ENCODE results near the gene CDH22. TPM values are rescaled to one million over a fixed set of nuclear protein-coding genes. Genes with fewer than 3 reads are reported as not detected.

The CDH22 gene
- total and polyA plus RNA-seq, 12 donors: 0.04 to 11.0 (median 0.64) TPM

GRCh38 chr20:46306743-46307138 is 1.6 kb downstream of the CDH22 start:
- 19 to 26% methylated on average over 10 of the region's 10 CpGs for WGBS, 2 donors
- Histone ChIP-seq H3K9me3 (no peaks in the 10 kb centered on the region), H3K4me1 (peaks cover 3 to 16% (median 10%) of the 10 kb centered on the region in 9 donors), H3K27ac (no peak overlapping the region), H3K4me3 (no peak overlapping the region), H3K27me3 (peaks cover 28 to 98% (median 89%) of the 10 kb centered on the region in 7 donors), H3K36me3 (no peaks in the 10 kb centered on the region)
- DNase-seq (no peak), ATAC-seq (no peak)
- TF ChIP-seq CTCF (IDR thresholded peaks at IDR 0.05): no peak
- intact Hi-C loops (cut with DNase I): loop anchor here in 2 of 10 donors (5.0 kb wide), 1 partner anchor 174 kb away; no protein-coding TSS in a partner anchor

GRCh38 chr20:46305973-46306360 is 2.3 kb downstream of the CDH22 start:
- peak overlapping the region in 2 of 10 donors; percentile 65 to 75 for H3K27ac ChIP-seq

GRCh38 chr20:46305331-46305972 is 2.8 kb downstream of the CDH22 start:
- Histone ChIP-seq H3K27ac (peak overlapping the region in 2 of 10 donors; percentile 65 to 75), H3K4me3 (no peak overlapping the region), H3K9me3 (no peaks in the 10 kb centered on the region), H3K36me3 (no peaks in the 10 kb centered on the region), H3K27me3 (peaks cover 22 to 96% (median 84%) of the 10 kb centered on the region in 7 donors), H3K4me1 (peaks cover 3 to 16% (median 10%) of the 10 kb centered on the region in 9 donors)
- TF ChIP-seq CTCF (IDR thresholded peaks at IDR 0.05): no peak
- DNase-seq: no peak
- WGBS, 2 donors: 23 to 27% methylated on average over 12 of the region's 12 CpGs
- intact Hi-C loops (cut with DNase I): loop anchor here in 2 of 10 donors (5.0 kb wide), 1 partner anchor 173 kb away; no protein-coding TSS in a partner anchor
- peak in 3 of 8 donors; percentile 31 to 70 (median 55) for ATAC-seq

More at GRCh38 chr20:46305973-46306360, 2.3 kb downstream of the CDH22 start:
- no peak for ATAC-seq
- no peaks in the 10 kb centered on the region for H3K9me3 ChIP-seq
- 60% methylated on average over 9 of the region's 9 CpGs for WGBS, 2 donors
- no peak overlapping the region for H3K4me3 ChIP-seq
- H3K36me3 ChIP-seq: no peaks in the 10 kb centered on the region
- peaks cover 25 to 96% (median 85%) of the 10 kb centered on the region in 7 donors for H3K27me3 ChIP-seq
- intact Hi-C loops (cut with DNase I): loop anchor here in 2 of 10 donors (5.0 kb wide), 1 partner anchor 174 kb away; no protein-coding TSS in a partner anchor
- no peak for DNase-seq
- TF ChIP-seq CTCF (IDR thresholded peaks at IDR 0.05): no peak
- H3K4me1 ChIP-seq: peaks cover 3 to 16% (median 10%) of the 10 kb centered on the region in 9 donors

GRCh38 chr20:46304852-46305251 is 3.4 kb downstream of the CDH22 start:
- Histone ChIP-seq H3K4me3 (no peak overlapping the region), H3K9me3 (no peaks in the 10 kb centered on the region), H3K27ac (peak overlapping the region in 2 of 10 donors; percentile 65 to 75), H3K27me3 (peaks cover 22 to 96% (median 82%) of the 10 kb centered on the region in 7 donors), H3K36me3 (no peaks in the 10 kb centered on the region), H3K4me1 (peaks cover 3 to 16% (median 10%) of the 10 kb centered on the region in 9 donors)
- intact Hi-C loops (cut with DNase I): loop anchor here in 2 of 10 donors (5.0 kb wide), 1 partner anchor 173 kb away; no protein-coding TSS in a partner anchor
- 52 to 57% methylated on average over 3 of the region's 3 CpGs for WGBS, 2 donors
- TF ChIP-seq CTCF (IDR thresholded peaks at IDR 0.05): no peak
- ATAC-seq (peak in 5 of 8 donors; percentile 18 to 81 (median 58)), DNase-seq (no peak)

Data from heart right ventricle (tissue), 16 donors.